Cardiac fibroblast (primary cell): ENCODE measurements around the gene TLE5.
"Not testable (repeated sequence)": the region's sequence is repeated elsewhere in the genome, so short reads cannot be mapped to it uniquely, and the experiment has no call there.

ENCODE experiments used
- DNase-seq, 2 donors: peaks; one replicate each; pipeline versions ENCODE4 v3.0.0 to v3.0.0-alpha.2; 2010; ENCODE audit warnings: low read depth in 2 of 2
- H3K4me3 ChIP-seq, 2 donors: replicated peaks in 1 of 2; 1 replicate in 1 of 2; 2 replicates in 1 of 2; pipeline ENCODE4 v1.5.1; 2011; ENCODE audit warnings: low read depth in 2 of 2, low read length in 2 of 2, mild to moderate bottlenecking in 2 of 2, moderate library complexity in 1 of 2
- CTCF ChIP-seq: IDR thresholded peaks from one replicate; pipeline ENCODE4 v1.5.1; 2011; ENCODE audit warnings: low read depth, mild to moderate bottlenecking, low read length, inconsistent platforms

The TLE5 gene

GRCh38 chr19:3013263-3013725, 49.0 kb downstream of the TLE5 start:
- no peak for DNase-seq
- no peak overlapping the region for H3K4me3 ChIP-seq
- TF ChIP-seq CTCF, result no peak

- peak in 1 of 2 donors; percentile 18 for DNase-seq
- no peak overlapping the region for H3K4me3 ChIP-seq
- no peak for TF ChIP-seq CTCF
These were observed 49.6 kb downstream of the TLE5 start for GRCh38 chr19:3012621-3013262.

GRCh38 chr19:3012059-3012458, 50.2 kb downstream of the TLE5 start:
- DNase-seq, H3K4me3 ChIP-seq: not testable (repeated sequence)

- no peak overlapping the region for H3K4me3 ChIP-seq
- TF ChIP-seq CTCF, result no peak
- no peak for DNase-seq
These were observed 51.4 kb downstream of the TLE5 start for GRCh38 chr19:3010871-3011270.

GRCh38 chr19:3008994-3009393, 53.3 kb downstream of the TLE5 start:
- DNase-seq, result no peak
- H3K4me3 ChIP-seq, result no peak overlapping the region
- TF ChIP-seq CTCF, result no peak

- no peak overlapping the region for H3K4me3 ChIP-seq
- no peak for DNase-seq
- no peak for TF ChIP-seq CTCF
These were observed 54.3 kb downstream of the TLE5 start for GRCh38 chr19:3007975-3008374.

GRCh38 chr19:3006075-3006767, 56.1 kb downstream of the TLE5 start:
- DNase-seq, result no peak
- H3K4me3 ChIP-seq, result no peak overlapping the region
- no peak for TF ChIP-seq CTCF
